HG03196 (cell line): Measurements from ENCODE around the gene HSPG2.

Experiments
- ATAC-seq: cut with Tn5 transposase; IDR thresholded peaks from one replicate; pipeline ENCODE4 v1.9.1; 2021; ENCODE audit not compliant: unreplicated experiment

HSPG2 gene

DNA sequence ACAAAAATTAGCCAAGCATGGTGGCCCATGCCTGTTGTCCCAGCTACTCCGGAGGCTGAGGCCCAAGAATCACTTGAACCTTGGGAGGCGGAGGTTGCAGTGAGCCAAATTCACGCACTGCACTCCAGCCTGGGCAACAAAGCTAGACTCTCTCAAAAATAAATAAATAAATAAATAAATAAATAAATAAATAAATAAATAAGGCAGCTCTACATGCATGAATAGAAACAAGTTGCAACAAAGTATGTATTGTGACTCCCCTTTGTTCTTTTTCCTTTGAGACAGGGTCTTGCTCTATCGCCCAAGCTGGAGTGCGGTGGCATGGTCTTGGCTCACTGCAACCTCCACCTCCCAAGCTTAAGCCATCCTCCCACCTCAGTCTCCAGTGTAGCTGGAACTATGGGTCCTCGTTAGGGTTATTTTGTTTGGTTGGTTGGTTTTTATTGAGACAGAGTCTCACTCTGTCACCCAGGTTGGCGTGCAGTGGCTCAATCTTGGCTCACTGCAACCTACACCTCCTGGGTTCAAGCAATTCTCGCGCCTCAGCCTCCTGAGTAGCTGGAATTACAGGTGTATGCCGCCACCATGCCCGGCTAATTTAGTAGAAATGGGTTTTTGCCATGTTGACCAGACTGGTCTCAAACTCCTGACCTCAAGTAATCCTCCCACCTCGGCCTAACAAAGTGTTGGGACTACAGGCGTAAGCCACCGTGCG, 162.1 kb downstream of the HSPG2 start:
- ATAC-seq: no peak

- ATAC-seq: no peak
Observed at GRCh38 chr1:21773585-21773984, 163.5 kb downstream of the HSPG2 start.
